Gastroesophageal sphincter (tissue), 4 donors: Measurements from ENCODE around the gene TMEM132E. TPM values are rescaled to one million over a fixed set of nuclear protein-coding genes. Genes with fewer than 3 reads are reported as not detected.

Source experiments
- ATAC-seq: fragments of 150-250 bp; one replicate; pipeline ENCODE4 v1.9.1; 2016; ENCODE audit warnings: mild to moderate bottlenecking, moderate library complexity
- H3K27ac ChIP-seq, 4 donors: fragments of 200-600 bp; sonication (generic) in 3 of 4; 1 replicate in 3 of 4; 2 replicates in 1 of 4; pipeline ENCODE4 v1.5.1; 2016 to 2019
- H3K27me3 ChIP-seq: fragments of 200-600 bp; sonication (generic); one replicate; pipeline ENCODE4 v1.5.1; 2019
- H3K36me3 ChIP-seq, 2 donors: fragments of 200-600 bp; sonication (generic); one replicate each; pipeline ENCODE4 v1.5.1; 2019; ENCODE audit warnings: control low read depth in 1 of 2
- H3K4me1 ChIP-seq, 3 donors: fragments of 200-600 bp; sonication (generic); 1 replicate in 2 of 3; 2 replicates in 1 of 3; pipeline ENCODE4 v1.5.1; 2016 to 2019; ENCODE audit warnings: control low read depth in 2 of 3
- H3K4me3 ChIP-seq, 2 donors: fragments of 200-600 bp; sonication (generic); one replicate each; pipeline ENCODE4 v1.5.1; 2019; ENCODE audit warnings: mild to moderate bottlenecking in 1 of 2, moderate library complexity in 1 of 2
- H3K9me3 ChIP-seq, 3 donors: fragments of 200-600 bp; sonication (generic); one replicate each; pipeline ENCODE4 v1.5.1; 2017 to 2019; ENCODE audit warnings: control low read depth in 2 of 3
- CTCF ChIP-seq, 4 experiments: fragments of 200-600 bp in 2 of 4; fragments of 450-650 bp in 2 of 4; sonication (generic) in 1 of 4; IDR thresholded peaks; one replicate each; pipeline ENCODE4 v1.5.1; 2017 to 2019; ENCODE audit warnings: antibody characterized with exemption in 4 of 4, mild to moderate bottlenecking in 2 of 4, moderate library complexity in 2 of 4
- EP300 ChIP-seq: sonication (generic); formaldehyde crosslinking; IDR thresholded peaks from one replicate; pipeline ENCODE4 v1.6.1; 2017; ENCODE audit warnings: antibody characterized with exemption, mild to moderate bottlenecking
- POLR2A ChIP-seq, 2 donors: fragments of 450-650 bp; IDR thresholded peaks; one replicate each; pipeline ENCODE4 v1.6.1; 2017; ENCODE audit warnings: antibody characterized with exemption in 2 of 2, mild to moderate bottlenecking in 2 of 2, moderate library complexity in 1 of 2
- POLR2AphosphoS5 ChIP-seq: sonication (generic); formaldehyde crosslinking; IDR thresholded peaks from one replicate; pipeline ENCODE4 v1.6.1; 2017; ENCODE audit warnings: antibody characterized with exemption
- WGBS, 2 donors: methylation state at CpG; one replicate each; pipeline ENCODE4 v1.1.5; 2018; ENCODE audit warnings: low coverage in 1 of 2; 5-methylcytosine and 5-hydroxymethylcytosine counted together
- total RNA-seq, 4 donors: library from RNA; depleted of rRNA; stranded (reverse); fragments of >200 nt; gene quantifications; one replicate each; pipeline ENCODE4 v1.1.0, GENCODE V29; 2016

Gene TMEM132E
- total RNA-seq, 4 donors from 2014 or later, result 0.12 to 0.47 TPM; not detected in 2

GRCh38 chr17:34614698-34615097 is 35.3 kb downstream of the TMEM132E start:
- H3K4me3 ChIP-seq, result no peak overlapping the region
- no peak overlapping the region for H3K27ac ChIP-seq
- no peaks in the 10 kb centered on the region for H3K9me3 ChIP-seq
- no peaks in the 10 kb centered on the region for H3K36me3 ChIP-seq
- WGBS, 2 donors, result 43% methylated on average over 1 of the region's 1 CpG; no CpG with 5 or more reads in 1 of the 2 donors
- H3K27me3 ChIP-seq, result peaks cover 49% of the 10 kb centered on the region
- ATAC-seq, result no peak
- H3K4me1 ChIP-seq, result peaks cover 0 to 10% (median 0%) of the 10 kb centered on the region in 3 donors
- TF ChIP-seq CTCF (IDR thresholded peaks at IDR 0.05), result no peak
- TF ChIP-seq EP300, result no peak
- no peak for TF ChIP-seq POLR2AphosphoS5
- no peak for TF ChIP-seq POLR2A (IDR thresholded peaks at IDR 0.05)

- WGBS, 2 donors, result 30 to 33% methylated on average over 1 to 2 of the region's 3 CpGs
- H3K36me3 ChIP-seq, result no peaks in the 10 kb centered on the region
- TF ChIP-seq POLR2A (IDR thresholded peaks at IDR 0.05) (no peak), POLR2AphosphoS5 (no peak), CTCF (IDR thresholded peaks at IDR 0.05) (no peak), EP300 (no peak)
Observed at GRCh38 chr17:34615326-34615725, 35.9 kb downstream of the TMEM132E start.

GRCh38 chr17:34616148-34616547 is 36.8 kb downstream of the TMEM132E start:
- Histone ChIP-seq H3K9me3 (no peaks in the 10 kb centered on the region), H3K4me1 (peaks cover 0 to 10% (median 0%) of the 10 kb centered on the region in 3 donors), H3K27me3 (peaks cover 49% of the 10 kb centered on the region), H3K27ac (no peak overlapping the region), H3K4me3 (no peak overlapping the region), H3K36me3 (no peaks in the 10 kb centered on the region)
- 0% methylated on average over 2 of the region's 3 CpGs; no CpG with 5 or more reads in 1 of the 2 donors for WGBS, 2 donors
- no peak for ATAC-seq
- TF ChIP-seq CTCF (IDR thresholded peaks at IDR 0.05) (no peak), POLR2A (IDR thresholded peaks at IDR 0.05) (no peak), POLR2AphosphoS5 (no peak), EP300 (no peak)

More at GRCh38 chr17:34615326-34615725, 35.9 kb downstream of the TMEM132E start:
- ATAC-seq, result no peak
- no peaks in the 10 kb centered on the region for H3K9me3 ChIP-seq
- H3K4me1 ChIP-seq, result peaks cover 0 to 10% (median 0%) of the 10 kb centered on the region in 3 donors
- H3K27me3 ChIP-seq, result peaks cover 49% of the 10 kb centered on the region
- no peak overlapping the region for H3K4me3 ChIP-seq
- H3K27ac ChIP-seq, result no peak overlapping the region

- no peak overlapping the region for H3K4me3 ChIP-seq
- peaks cover 50% of the 10 kb centered on the region for H3K27me3 ChIP-seq
- no peak for TF ChIP-seq POLR2A (IDR thresholded peaks at IDR 0.05)
- no peak for TF ChIP-seq CTCF (IDR thresholded peaks at IDR 0.05)
- no peak for TF ChIP-seq POLR2AphosphoS5
- TF ChIP-seq EP300, result no peak
- H3K9me3 ChIP-seq, result no peaks in the 10 kb centered on the region
- H3K27ac ChIP-seq, result no peak overlapping the region
- H3K4me1 ChIP-seq, result peaks cover 0 to 10% (median 0%) of the 10 kb centered on the region in 3 donors
- no peaks in the 10 kb centered on the region for H3K36me3 ChIP-seq
- 76 to 78% methylated on average over 3 to 4 of the region's 4 CpGs for WGBS, 2 donors
- ATAC-seq, result no peak
Observed at GRCh38 chr17:34617398-34617797, 38.0 kb downstream of the TMEM132E start.

- Histone ChIP-seq H3K9me3 (no peaks in the 10 kb centered on the region), H3K27me3 (peaks cover 67% of the 10 kb centered on the region), H3K27ac (no peak overlapping the region), H3K36me3 (no peaks in the 10 kb centered on the region), H3K4me1 (no peaks in the 10 kb centered on the region), H3K4me3 (no peak overlapping the region)
- 57 to 65% methylated on average over 2 of the region's 3 CpGs for WGBS, 2 donors
- no peak for ATAC-seq
- TF ChIP-seq POLR2A (IDR thresholded peaks at IDR 0.05), result no peak
- TF ChIP-seq CTCF (IDR thresholded peaks at IDR 0.05), result no peak
- no peak for TF ChIP-seq POLR2AphosphoS5
- no peak for TF ChIP-seq EP300
Observed at GRCh38 chr17:34619687-34620217, 40.4 kb downstream of the TMEM132E start.
